ENCODE results near the gene PI16.
A peak's percentile ranks its signal among the peaks of the same experiment; 100 is the strongest.
"Not testable (repeated sequence)": the region's sequence is repeated elsewhere in the genome, so short reads cannot be mapped to it uniquely, and the experiment has no call there.

Gene PI16

DNA sequence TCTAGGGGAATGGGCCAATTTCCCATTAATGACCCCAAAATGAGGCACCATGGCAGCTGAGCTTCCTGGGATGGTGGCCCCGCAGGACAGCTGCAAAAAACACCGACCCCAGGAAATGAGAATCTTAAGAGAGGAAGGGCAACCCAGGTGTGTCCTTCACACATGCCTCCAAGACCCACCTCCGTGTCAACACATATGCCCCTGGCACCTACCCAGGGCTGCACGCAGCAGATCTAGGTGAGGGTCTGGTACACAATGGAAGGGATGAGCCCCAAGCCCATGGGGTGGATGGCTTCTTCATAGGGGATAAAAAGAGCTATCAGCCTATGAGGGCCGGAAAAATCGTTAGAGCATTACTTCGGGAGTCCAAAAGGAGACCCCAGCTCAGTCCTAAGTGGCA, 22.0 kb downstream of the PI16 start:
- DNase-seq, result no peak

DNA sequence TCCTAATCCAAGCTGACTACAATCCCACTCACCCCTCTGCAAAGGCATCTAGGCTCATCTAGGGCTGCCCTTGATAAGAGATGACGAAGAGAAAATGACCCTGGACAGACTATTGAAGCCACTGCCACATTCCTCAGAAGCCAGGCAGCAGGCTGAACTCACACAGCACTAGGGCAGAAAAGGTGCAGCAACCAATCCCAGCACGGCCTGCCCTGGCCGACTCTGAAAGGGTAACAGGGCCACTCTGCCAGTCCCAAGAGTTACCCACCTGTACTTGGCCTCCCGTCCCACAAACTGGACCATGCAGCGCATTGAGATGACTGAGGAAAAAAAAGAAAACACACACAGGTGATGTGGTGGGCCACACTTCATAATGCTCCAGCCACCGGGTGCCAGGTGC, 22.4 kb downstream of the PI16 start:
- no peak for DNase-seq

DNA sequence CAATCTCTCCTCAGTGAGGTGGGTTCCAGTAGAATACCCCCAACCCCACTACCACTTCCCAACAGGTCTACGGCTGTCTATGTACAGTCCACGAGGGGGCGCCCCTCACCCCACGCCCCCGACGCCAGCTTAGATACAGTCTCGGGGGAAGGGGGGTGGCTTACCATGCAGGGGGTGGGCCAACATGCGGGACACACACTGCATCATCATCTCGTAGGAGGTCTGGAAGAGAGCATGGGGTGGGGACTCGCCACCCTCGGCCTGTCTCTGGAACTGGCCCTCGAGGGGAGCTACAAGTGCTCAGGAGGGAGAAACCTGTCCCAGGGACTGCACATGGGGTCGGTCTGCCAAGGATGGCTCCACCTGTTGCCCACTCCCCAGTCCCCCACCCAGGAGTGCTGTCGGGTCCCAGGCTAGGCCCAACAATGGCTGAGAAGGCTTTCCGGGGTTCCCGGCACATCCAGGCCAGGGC, 23.0 kb downstream of the PI16 start:
- no peak for DNase-seq

DNA sequence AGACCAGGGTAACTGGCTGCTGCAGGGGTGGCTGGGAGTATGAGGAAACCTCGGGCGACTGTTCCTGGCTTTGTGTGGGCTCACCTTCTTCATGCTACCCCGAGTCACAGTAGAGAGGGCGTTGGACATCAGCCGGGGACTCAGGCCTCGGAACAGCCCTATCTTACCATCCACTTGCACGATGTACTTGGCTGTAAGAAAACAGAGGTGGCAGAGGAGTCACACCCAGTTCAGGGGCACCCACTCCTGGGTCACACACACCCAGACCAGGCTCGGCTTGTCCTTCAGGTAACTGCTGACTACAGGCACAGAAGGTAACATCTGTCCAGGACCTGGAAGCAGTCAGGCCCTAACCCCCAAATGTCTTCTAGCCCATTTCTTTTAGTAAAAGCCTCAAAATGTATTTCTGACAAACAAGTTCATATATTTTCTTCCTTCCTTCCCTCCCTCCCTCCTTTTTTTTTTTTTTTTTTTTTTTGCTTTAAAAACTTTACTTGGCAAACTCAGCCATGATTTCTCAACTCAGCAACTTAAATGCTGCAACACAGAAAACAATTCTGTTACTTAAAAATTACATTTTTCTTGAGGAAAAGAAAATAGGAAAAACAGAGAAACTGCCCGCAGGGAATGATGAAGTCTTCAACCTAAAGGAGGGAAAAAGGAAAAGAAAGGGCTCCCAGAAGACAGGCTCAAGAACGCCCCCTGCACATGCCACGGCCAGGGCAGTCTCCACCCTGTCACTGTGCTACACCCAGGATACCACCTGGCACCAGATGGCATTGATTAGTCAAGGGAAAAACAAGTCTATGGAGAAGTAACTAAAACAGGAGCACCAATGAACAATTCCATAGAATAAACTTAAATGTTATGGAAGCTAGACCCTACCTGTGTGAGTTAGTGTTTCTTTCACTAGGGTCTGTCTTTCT, 24.1 kb downstream of the PI16 start:
- no peak for DNase-seq

DNA sequence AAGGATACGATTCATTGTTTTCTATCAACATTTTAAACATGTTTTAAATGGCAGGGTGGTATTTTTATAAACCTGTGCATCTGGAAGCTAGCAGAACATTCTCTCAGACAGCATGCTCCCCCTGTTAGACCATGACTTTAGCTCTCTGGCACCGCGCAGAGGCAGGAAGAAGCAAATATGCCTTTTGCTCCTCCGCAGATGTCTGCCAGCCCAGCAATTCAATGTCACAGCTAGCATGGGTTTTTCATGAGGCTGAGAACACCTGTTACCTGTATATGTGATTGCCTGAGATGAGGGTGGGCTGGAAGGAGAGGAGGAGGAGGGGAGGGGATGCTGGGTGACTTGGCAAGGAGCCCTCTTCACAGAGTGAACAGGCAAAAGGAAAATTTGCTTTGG, 24.8 kb downstream of the PI16 start:
- DNase-seq, result no peak

DNA sequence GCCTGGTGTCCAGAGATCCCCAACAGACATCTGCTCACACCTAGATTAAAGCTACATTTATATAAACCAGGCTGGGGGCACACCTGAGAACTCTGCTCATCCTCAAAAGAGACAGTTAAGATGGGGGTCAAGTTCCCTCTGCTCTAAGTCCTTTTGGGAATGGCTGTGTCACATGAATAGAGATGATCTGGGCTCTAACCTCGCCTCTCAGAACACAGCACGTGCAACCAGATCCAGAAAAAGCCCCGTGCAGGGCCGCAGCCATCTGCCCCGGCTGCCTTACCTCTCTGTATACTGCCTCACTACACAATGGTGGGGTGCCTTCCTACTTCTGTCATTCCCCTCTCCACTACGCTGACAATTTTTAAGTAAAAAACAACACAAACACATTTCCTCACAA, 25.6 kb downstream of the PI16 start:
- no peak for DNase-seq

DNA sequence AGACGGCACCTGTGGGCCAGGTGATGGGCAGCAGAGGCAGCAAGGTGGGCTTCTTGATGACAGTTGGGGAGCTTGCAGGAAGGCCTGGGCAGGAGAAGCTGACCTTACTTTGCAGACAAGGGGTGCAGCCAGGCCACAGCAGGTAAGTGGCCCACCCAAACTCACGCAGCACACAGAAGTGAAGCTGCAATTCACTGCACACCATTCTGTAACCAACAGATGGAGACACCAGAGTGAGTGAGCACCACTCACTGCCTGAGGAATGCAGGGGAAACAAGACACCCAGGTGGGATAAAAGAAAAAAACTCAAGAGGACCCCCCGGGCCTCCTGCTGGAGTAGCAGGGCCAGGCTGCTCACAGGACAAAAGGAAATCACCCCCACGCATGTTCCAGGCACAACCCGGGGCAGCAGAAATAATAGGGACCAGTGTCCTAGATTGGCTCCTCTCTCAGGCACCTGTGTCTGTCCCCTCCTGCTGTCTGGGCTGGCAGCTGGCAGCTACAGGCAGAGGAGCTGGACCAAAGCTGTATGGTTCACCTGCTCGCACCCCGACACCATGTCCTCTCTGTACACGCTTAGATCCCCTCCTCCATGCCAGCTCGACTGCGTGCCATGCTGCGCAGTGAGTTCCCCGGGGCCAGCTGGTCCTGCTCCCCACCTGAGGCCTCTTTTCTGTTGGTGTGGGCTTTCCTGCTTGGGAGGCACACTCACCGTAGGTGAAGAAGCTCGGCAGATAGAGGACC, 26.5 kb downstream of the PI16 start:
- no peak for DNase-seq

DNA sequence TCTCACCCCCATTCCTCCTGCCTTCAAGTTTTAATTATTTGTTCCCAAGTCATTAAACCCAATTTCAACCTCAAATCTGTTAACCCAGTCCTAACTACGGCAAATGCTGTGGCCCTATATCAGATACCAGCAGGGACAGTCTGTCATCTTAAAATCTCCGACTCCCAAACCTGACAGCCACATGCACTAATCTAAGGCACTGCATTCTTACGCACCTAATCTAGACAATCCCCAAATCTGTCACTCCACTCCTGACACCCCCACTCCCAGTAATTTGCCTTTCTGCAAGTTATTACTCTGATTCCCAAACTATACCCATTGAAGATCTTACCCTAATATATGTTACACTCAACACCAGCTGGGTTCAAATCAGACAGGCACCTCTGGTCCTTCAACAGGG, 29.0 kb downstream of the PI16 start:
- no peak for DNase-seq

DNA sequence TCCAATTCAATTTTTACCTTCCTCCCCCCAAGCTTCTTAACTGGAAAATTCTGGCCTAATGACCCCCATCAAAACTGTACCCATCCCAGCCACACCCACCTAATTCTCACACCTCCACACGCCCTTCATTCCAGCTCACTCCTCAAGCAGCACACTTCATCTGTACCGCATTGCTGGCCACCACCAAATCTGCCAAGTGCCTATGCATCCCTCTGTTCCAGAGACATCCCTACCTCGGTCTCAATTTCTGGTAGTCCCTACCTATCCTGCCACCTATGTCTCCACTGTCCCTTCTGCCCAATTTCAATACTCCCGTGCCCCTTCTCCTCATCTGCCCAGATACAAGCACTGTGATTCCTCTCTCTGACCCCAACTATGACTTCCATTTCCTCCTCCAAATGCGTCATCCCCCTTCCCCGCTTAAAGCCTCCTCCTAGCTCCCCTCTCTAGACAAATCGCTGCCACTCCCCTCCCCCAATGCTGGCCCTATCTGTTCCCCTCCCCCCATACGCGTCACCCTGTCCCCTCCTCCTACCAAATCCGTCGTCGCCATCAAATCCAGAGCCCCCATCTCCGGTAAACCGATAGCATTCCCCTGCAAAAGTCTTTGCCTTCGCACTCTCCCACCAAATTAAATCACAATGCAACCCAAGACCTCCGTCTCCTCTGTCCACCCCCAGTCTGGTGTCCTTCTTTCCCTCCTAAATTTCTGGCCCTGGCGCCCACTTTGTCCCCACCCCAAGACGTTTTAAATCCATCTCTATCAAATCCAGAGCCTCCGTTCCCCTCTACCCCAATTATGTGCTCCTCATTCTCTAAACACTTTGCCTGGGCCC, 30.3 kb downstream of the PI16 start:
- DNase-seq, result peak; percentile 25

DNA sequence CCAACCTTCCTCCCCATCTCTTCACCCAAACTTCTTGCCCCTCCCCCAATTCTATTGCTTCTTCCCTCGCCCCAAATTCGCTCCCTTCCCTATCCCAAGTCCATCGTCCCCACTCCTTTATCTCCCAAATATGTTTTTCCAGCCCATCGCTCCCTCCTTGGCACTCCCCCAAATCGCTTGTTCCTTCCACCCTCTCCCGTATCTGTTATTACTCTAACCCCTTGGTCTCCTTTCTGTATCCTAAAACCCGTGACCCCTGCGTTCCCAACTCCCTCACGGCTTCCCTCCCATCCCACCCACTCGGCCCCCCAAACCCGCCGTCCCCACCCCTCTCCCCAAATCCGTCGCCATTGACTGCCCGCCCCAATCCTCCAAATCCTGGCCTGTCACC, 30.9 kb downstream of the PI16 start:
- no peak for DNase-seq

DNA sequence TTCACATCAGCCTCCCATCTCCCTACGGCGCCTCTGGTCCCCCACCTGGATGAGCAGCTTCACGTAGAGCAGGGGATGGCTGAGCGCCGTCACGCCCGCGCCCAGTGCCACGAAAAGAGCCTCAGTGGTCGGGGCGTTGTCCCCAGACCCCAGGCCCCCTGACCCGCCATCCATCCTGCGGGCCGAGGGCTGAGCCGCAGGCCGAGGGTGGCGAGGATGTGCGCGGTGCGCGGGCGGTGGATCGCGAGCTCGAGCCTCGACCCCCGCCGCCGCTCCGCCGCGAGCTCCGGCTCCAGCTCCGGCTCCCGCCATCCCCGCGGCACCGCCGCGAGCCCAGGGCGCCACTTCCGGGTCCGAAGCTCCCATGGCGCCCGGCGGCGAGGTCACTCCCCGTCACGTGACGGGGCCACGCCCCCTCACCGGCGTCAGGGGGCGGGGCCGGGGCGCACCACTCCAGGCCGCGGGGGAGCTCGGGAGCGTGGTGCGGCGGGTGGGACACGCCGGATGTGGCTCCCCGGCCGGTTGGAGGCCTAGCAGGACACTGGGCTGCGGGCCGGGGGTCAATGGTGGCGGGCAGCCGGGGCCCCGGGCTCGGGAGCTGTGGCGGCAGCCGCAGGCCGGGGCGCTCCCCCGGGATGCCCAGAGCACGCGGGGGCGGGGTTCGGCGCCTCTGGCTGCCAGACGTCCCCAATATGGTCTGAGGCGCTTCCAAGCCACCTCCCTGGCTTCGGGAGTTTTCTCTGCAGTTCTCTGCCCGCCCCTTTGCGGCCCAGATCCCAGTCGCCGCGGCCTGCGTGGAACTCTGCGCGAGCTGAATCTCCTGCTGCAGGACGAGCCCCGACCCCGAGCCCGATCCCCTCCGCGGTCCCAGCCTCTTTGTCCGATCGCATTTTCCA, 31.5 kb downstream of the PI16 start, which contains the start of gene MTCH1:
Gene MTCH1 (minus strand): TSS at position 389 of the 896 bp plus-strand sequence. CDS start 23 bp downstream, at position 366.
- DNase-seq, result peak; percentile 91

DNA sequence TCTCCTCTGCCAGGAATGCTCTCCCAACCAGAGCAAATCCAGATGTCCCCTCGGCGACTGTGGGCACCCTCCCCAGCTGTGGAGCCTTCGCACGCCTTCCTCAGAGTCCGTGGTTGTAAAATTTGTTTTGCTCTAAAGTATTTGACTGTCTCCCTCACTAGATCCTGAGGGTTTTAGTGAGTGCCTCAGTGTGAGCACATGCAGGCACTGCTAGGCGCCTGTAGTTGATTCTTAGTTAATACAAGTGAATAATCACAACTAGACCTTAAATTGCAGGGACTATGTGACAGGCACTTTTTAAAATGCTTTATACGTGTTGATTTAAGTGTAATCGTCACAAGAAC, 32.1 kb downstream of the PI16 start:
- DNase-seq, result no peak

DNA sequence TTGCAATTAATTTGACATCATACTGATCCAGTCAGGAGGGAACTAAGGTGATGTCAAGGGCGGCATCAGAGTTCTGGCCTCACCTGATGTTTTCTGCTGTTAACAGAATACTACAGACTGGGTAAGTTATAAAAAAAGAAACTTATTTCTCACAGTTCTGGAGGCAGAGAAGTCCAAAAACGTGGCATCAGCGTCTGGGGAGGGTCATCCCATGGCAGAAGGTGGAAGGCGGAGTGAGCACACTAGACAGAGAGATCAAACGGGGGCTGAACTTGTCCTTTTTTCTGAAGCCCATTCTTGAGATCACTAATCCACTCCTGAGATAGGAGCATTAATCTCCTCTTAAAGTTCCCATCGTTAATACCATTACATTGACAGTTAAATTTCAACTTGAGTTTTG, 34.7 kb downstream of the PI16 start:
- DNase-seq, result no peak

DNA sequence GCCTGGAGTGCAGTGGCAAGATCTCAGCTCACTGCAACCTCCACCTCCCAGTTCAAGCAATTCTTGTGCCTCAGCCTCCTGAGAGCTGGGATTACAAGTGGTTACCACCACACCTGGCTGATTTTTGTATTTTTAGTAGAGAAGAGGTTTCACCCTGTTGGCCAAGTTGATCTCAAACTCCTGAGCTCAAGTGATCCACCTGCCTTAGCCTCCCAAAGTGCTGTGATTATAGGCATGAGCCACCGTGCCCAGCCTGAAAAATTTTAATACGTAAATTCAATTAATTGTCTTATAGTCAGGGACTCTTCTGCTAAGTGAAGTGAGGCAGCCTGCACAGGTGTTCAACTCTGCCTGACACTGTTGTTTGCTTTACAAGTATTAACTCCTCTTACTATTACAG, 35.9 kb downstream of the PI16 start:
- DNase-seq, result not testable (repeated sequence)

DNA sequence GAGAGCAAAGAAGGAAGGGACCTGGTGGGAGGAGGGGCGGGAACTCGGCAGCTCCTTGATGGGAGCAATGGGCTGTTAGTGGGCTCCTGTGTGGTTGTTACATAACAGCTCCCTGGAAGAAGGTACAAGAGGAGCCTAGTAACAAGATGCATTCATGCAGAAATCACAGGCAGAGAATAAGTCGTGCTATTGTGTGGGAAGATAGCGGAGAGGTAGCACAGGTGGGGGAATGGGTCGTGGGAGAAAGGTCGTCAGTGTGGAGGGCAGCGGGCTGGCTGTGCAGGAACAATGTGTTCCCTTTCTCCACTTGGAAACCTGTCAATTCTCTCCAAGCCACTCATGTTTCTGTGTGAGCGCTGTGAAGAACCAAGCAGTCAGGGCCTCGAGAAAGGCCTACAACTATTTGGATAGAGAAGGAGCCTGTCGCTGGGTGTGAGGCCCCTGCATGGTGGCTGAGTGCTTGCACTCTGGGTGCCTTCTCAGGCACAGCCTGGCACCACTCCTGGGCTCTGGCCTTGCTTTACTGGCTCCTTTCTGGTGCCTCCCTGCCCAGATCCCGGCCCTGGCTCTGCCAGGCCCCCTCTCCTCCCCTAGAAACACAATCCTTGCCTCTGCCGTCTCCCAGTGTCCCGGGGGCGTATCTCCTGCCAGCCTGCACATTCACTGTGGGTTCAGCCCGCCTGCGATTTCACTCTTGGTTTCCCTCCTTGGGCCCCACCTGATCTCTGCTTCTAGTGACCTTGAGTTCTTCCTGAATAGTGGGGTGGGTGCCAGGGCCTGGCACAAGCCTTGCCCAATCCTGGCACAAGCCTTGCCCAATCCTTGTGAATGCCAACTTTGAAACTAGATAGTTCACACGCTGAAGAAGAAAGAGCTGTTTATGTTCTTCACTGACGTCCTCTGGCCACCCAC, 43.5 kb downstream of the PI16 start:
- no peak for DNase-seq

DNA sequence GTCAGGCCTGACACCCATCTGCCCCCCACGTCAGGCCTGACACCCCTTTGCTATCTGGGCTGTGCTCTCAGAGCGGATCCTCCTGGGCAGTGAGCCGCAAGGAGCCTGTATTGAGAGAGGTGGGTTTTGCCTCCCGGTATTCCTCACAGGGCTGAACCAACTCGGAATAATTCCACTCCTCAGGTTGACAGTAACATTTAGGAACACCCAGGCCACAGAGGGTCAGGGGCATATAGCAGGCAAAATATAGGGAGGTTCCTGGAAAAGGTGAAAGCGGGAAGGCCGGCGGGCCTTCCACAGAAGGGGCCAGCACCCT, 44.1 kb downstream of the PI16 start:
- DNase-seq, result no peak

DNA sequence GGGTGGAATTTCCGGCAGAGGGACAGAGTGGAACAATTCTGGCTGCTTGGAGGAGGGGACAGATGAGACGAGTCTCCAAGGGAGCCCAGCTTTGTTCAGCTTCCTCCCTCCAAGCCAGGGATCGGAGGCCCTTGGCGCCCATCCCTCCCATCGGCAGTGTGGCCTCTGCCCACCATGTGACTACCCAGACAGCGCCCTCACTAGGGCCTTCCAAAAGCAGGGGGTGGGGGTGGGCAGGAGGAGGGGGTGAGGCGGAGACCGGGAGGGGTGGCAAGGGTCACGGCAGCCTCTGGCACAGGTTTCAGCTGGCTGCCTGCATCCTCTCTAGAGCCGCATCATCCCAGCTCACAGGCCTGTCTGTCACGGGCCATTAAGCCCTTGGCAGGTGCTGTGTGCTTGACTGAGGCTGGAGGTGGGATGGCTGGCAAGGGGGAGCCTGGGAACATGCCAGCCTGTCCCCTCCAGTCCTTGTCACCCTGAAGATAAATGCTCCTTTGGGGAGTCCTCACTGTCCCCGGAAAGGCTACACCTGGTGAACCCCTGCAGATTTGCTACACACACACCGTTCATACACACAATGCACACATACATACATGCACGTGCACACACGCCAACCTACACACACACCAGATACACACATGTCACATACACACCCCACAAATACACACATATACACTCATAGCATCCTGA, 44.7 kb downstream of the PI16 start:
- DNase-seq, result peak; percentile 79

DNA sequence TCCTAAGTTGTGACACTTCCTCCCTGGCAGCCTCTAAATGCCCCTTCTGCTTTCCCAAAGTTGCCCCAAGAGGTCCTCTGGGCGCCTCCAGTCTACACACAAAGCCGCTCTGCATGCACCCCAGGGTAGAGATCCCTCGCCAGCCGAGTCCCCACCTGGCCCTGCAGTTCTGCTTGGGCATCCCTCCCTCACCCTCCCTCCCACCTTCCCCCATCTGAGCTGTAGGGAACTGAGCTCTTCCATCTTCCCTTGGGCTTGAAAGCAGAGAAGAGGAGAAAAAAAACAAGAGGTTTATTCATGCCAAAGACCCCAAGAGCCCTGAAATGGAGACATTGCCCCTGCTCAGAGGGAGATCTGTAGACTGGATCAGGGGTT, 45.2 kb downstream of the PI16 start:
- no peak for DNase-seq

DNA sequence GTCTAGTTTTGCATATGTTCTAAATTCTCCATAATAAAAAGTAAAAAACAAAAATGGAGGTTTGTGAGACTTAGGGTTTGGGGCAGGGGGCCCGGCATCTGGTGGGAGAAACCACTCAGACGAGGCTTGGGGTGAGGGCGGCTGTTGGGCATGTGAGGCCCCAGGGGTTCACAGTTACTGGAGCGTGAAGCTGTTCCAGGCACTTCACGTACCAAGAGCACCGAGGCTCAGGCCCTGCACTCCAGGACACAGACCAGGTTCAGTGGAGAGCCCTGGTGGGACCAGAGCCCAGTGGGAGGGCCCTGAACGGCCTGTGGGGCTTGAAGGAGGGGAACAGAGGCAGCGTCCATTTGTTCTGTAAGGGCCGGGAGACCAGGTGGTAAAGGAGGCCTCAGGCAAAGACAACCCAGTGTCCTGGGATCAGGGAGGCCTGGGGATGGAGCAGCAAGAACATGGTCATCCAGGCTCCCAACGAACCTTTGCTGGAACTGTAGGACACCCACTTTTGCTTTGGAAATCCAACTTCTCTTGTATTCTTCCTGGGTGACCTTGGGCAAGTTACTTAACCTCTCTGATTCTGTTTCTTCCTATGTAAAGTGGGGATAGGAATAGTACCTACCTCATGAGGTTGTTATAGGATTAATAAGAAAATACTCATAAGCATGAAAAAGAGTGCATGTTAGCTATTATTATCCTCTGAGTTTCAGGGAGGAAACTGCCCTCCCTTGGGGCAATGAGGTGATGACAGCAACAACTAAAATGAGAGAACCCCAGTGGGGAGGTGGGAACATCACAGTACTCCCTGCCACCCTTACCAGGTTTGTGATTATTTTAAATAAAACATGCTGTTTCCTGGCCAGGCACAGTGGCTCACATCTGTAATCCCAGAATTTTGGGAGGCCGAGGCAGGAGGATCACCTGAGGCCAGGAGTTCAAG, 49.8 kb downstream of the PI16 start:
- DNase-seq, result peak; percentile 36

All from NCI-H510A treated with DMSO at 0.1 percent for 48 hours (cell line).